CD4-positive, alpha-beta T cell treated with Interleukin-6 for 4 hours (primary cell): ENCODE measurements around the gene GTF2IRD1.
A peak's percentile ranks its signal among the peaks of the same experiment; 100 is the strongest.
"Not testable (repeated sequence)": the region's sequence is repeated elsewhere in the genome, so short reads cannot be mapped to it uniquely, and the experiment has no call there.

ENCODE experiments used
- DNase-seq: peaks from one replicate; pipeline ENCODE4 v3.0.0-alpha.2; 2020; ENCODE audit warnings: mixed read lengths

GTF2IRD1 gene

GRCh38 chr7:74519395-74519794, 65.7 kb downstream of the GTF2IRD1 start:
- no peak for DNase-seq

GRCh38 chr7:74521855-74522254, 68.1 kb downstream of the GTF2IRD1 start:
- DNase-seq = no peak

- no peak for DNase-seq
These were observed 68.7 kb downstream of the GTF2IRD1 start for GRCh38 chr7:74522281-74522905.

- no peak for DNase-seq
These were observed 69.3 kb downstream of the GTF2IRD1 start for GRCh38 chr7:74523015-74523414.

GRCh38 chr7:74525140-74525539, 71.4 kb downstream of the GTF2IRD1 start:
- DNase-seq = peak; percentile 18

- DNase-seq = no peak
These were observed 72.2 kb downstream of the GTF2IRD1 start for GRCh38 chr7:74525881-74526280.

- no peak for DNase-seq
These were observed 73.1 kb downstream of the GTF2IRD1 start for GRCh38 chr7:74526780-74527179.

- DNase-seq = no peak
These were observed 74.1 kb downstream of the GTF2IRD1 start for GRCh38 chr7:74527842-74528241.

- DNase-seq = not testable (repeated sequence)
These were observed 75.1 kb downstream of the GTF2IRD1 start for GRCh38 chr7:74528773-74529172.

GRCh38 chr7:74535951-74536356, 82.2 kb downstream of the GTF2IRD1 start:
- no peak for DNase-seq

- DNase-seq = not testable (repeated sequence)
These were observed 88.2 kb downstream of the GTF2IRD1 start for GRCh38 chr7:74541937-74542336.

- DNase-seq = no peak
These were observed 88.9 kb downstream of the GTF2IRD1 start for GRCh38 chr7:74542558-74543117.

GRCh38 chr7:74544706-74545469, 91.2 kb downstream of the GTF2IRD1 start:
- peak; percentile 45 for DNase-seq

GRCh38 chr7:74545921-74546320, 92.2 kb downstream of the GTF2IRD1 start:
- DNase-seq = no peak

GRCh38 chr7:74553596-74554012, 99.9 kb downstream of the GTF2IRD1 start:
- DNase-seq = not testable (repeated sequence)

GRCh38 chr7:74554178-74554577, 100.5 kb downstream of the GTF2IRD1 start:
- no peak for DNase-seq

- DNase-seq = no peak
These were observed 106.5 kb downstream of the GTF2IRD1 start for GRCh38 chr7:74560086-74560719.

- no peak for DNase-seq
These were observed 108.3 kb downstream of the GTF2IRD1 start for GRCh38 chr7:74561898-74562613.

- DNase-seq = not testable (repeated sequence)
These were observed 109.9 kb downstream of the GTF2IRD1 start for GRCh38 chr7:74563639-74564038.

- DNase-seq = no peak
These were observed 113.6 kb downstream of the GTF2IRD1 start for GRCh38 chr7:74567318-74567668.

- no peak for DNase-seq
These were observed 115.0 kb downstream of the GTF2IRD1 start for GRCh38 chr7:74568658-74569057.

GRCh38 chr7:74569501-74570075, 115.9 kb downstream of the GTF2IRD1 start:
- DNase-seq = peak; percentile 34
